ENCODE results near the gene CRPPA. TPM values are rescaled to one million over a fixed set of nuclear protein-coding genes. Genes with fewer than 3 reads are reported as not detected.

Gene CRPPA
- total RNA-seq, 1 experiment from 2014 or later, result 2.4 TPM

DNA sequence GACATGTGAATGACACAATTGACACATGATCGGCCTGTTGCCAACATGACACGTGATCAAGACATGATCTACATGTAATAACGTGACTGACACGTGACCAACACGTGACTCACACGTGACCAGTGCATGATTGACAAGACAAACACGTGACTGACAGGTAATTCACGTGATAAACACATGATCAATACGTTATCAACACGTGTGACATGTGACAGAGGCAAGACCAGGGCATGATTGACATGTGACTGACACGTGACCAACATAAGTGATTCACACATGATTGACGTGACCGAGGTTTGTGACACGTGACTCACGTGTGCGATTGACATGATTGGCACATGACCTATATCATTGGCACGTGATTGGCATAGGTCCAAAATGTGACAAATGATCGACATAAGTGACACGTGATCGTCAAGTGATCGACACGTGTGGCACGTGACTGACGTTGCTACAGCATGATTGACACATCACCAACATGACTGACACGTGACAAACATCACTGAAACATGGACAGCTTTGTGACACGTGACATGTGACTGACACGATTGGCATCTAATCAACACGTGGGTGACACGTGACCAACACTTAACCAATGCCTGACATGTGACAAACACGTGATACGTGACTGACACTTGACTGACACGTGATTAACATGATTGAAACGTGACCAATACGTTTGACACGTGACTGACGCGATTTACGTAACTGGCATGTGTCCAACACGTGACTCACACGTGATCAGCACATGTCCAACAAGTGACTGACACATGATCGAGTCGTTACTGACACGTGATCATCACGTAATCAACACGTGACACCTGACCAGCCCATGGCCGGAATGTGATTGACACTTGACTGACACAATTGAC lies 23.0 kb downstream of the CRPPA start:
- POLR2A ChIA-PET, result no interaction called here
- Histone ChIP-seq H3K27ac (ENCODE audit: low read length) (no peak overlapping the region), H3K4me1 (ENCODE audit: control insufficient read depth, insufficient read depth, low read length) (no peaks in the 10 kb centered on the region), H3K4me3 (ENCODE audit: low read depth in 2 of 2, low read length in 2 of 2) (no peak overlapping the region), H3K27me3 (ENCODE audit: control insufficient read depth, insufficient read depth, low read length) (no peaks in the 10 kb centered on the region), H3K36me3 (ENCODE audit: control insufficient read depth, insufficient read depth, low read length) (no peaks in the 10 kb centered on the region), H3K9me3 (ENCODE audit: control insufficient read depth, insufficient read depth, low read depth, low read length) (peaks cover 65% of the 10 kb centered on the region)
- ATAC-seq, result no peak
- CTCF ChIA-PET, result no interaction called here
- in situ Hi-C loops (cut with HindIII; ENCODE audit: low pct_unique_long_range_greater_than_20kb, low sequenced_read_pairs), result no loop called here
- no TSS peak for BruUV-seq (replicated peaks)
- no peak for TF ChIP-seq POLR2AphosphoS5 (IDR thresholded peaks at IDR 0.05; ENCODE audit: low read depth, low read length)
- TF ChIP-seq SIN3A (IDR thresholded peaks at IDR 0.05; ENCODE audit: borderline replicate concordance, insufficient read depth, low read depth, low read length), result no peak
- TF ChIP-seq, protein P1, sequence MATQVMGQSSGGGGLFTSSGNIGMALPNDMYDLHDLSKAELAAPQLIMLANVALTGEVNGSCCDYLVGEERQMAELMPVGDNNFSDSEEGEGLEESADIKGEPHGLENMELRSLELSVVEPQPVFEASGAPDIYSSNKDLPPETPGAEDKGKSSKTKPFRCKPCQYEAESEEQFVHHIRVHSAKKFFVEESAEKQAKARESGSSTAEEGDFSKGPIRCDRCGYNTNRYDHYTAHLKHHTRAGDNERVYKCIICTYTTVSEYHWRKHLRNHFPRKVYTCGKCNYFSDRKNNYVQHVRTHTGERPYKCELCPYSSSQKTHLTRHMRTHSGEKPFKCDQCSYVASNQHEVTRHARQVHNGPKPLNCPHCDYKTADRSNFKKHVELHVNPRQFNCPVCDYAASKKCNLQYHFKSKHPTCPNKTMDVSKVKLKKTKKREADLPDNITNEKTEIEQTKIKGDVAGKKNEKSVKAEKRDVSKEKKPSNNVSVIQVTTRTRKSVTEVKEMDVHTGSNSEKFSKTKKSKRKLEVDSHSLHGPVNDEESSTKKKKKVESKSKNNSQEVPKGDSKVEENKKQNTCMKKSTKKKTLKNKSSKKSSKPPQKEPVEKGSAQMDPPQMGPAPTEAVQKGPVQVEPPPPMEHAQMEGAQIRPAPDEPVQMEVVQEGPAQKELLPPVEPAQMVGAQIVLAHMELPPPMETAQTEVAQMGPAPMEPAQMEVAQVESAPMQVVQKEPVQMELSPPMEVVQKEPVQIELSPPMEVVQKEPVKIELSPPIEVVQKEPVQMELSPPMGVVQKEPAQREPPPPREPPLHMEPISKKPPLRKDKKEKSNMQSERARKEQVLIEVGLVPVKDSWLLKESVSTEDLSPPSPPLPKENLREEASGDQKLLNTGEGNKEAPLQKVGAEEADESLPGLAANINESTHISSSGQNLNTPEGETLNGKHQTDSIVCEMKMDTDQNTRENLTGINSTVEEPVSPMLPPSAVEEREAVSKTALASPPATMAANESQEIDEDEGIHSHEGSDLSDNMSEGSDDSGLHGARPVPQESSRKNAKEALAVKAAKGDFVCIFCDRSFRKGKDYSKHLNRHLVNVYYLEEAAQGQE (IDR thresholded peaks at IDR 0.05; ENCODE audit: insufficient read depth in 1 of 2, low read depth in 2 of 2, low read length in 1 of 2), result no peak
- TF ChIP-seq, protein P2, sequence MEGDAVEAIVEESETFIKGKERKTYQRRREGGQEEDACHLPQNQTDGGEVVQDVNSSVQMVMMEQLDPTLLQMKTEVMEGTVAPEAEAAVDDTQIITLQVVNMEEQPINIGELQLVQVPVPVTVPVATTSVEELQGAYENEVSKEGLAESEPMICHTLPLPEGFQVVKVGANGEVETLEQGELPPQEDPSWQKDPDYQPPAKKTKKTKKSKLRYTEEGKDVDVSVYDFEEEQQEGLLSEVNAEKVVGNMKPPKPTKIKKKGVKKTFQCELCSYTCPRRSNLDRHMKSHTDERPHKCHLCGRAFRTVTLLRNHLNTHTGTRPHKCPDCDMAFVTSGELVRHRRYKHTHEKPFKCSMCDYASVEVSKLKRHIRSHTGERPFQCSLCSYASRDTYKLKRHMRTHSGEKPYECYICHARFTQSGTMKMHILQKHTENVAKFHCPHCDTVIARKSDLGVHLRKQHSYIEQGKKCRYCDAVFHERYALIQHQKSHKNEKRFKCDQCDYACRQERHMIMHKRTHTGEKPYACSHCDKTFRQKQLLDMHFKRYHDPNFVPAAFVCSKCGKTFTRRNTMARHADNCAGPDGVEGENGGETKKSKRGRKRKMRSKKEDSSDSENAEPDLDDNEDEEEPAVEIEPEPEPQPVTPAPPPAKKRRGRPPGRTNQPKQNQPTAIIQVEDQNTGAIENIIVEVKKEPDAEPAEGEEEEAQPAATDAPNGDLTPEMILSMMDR (IDR thresholded peaks at IDR 0.05), result no peak
- no peak for TF ChIP-seq TCF7L2 (IDR thresholded peaks at IDR 0.05; ENCODE audit: low read depth, low read length)
- intact Hi-C loops (cut with micrococcal nuclease; ENCODE audit: unreplicated experiment), result no loop called here
- DNase-seq (ENCODE audit: low read depth, low spot score), result no peak

DNA sequence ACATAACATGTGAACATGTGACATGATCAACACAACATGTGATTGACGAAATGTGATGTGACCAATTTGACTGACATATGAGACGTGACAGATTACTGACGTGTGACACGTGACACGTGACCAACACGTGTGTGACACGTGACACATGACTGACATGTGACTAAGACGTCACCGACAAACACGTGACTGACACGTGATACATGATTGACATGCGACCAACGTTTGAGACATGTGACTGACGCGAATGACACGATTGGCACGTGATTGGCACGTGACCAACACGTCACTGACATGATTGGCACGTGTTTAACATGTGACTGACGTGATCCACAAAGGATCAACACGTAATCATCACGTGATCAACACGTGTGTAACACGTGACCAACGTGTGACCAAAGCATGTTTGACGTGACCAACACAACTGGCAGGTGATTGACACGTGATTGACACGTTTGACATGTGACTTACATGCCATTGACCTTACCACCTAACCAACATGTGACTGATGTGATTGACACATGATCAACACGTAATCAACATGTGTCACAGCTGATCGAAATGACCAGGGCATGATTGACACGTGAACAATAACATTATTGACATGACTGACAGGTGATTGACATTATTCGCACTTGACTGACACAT lies 23.7 kb downstream of the CRPPA start:
- in situ Hi-C loops (cut with HindIII; ENCODE audit: low pct_unique_long_range_greater_than_20kb, low sequenced_read_pairs) (no loop called here), intact Hi-C loops (cut with micrococcal nuclease; ENCODE audit: unreplicated experiment) (no loop called here)
- H3K9me3 ChIP-seq (ENCODE audit: control insufficient read depth, insufficient read depth, low read depth, low read length), result peaks cover 59% of the 10 kb centered on the region
- ChIA-PET CTCF (no interaction called here), POLR2A (no interaction called here)
- H3K4me1 ChIP-seq (ENCODE audit: control insufficient read depth, insufficient read depth, low read length), result no peaks in the 10 kb centered on the region
- no TSS peak for BruUV-seq (replicated peaks)
- no peaks in the 10 kb centered on the region for H3K27me3 ChIP-seq (ENCODE audit: control insufficient read depth, insufficient read depth, low read length)
- H3K4me3 ChIP-seq (ENCODE audit: low read depth in 2 of 2, low read length in 2 of 2), result no peak overlapping the region
- ATAC-seq, result no peak
- TF ChIP-seq, protein P1 (IDR thresholded peaks at IDR 0.05; ENCODE audit: insufficient read depth in 1 of 2, low read depth in 2 of 2, low read length in 1 of 2), result no peak
- TF ChIP-seq POLR2AphosphoS5 (IDR thresholded peaks at IDR 0.05; ENCODE audit: low read depth, low read length) (no peak), SIN3A (IDR thresholded peaks at IDR 0.05; ENCODE audit: borderline replicate concordance, insufficient read depth, low read depth, low read length) (no peak), TCF7L2 (IDR thresholded peaks at IDR 0.05; ENCODE audit: low read depth, low read length) (no peak)
- TF ChIP-seq, protein P2 (IDR thresholded peaks at IDR 0.05), result no peak
- H3K36me3 ChIP-seq (ENCODE audit: control insufficient read depth, insufficient read depth, low read length), result no peaks in the 10 kb centered on the region
- H3K27ac ChIP-seq (ENCODE audit: low read length), result no peak overlapping the region
- DNase-seq (ENCODE audit: low read depth, low spot score), result no peak
